A375 (cell line): Measurements from ENCODE around the gene LACC1. TPM values are rescaled to one million over a fixed set of nuclear protein-coding genes. Genes with fewer than 3 reads are reported as not detected.

Source experiments
- total RNA-seq: library from RNA; depleted of rRNA; stranded (reverse); fragments of >200 nt; shearing (Covaris generic); gene quantifications from 2 replicates; pipeline ENCODE4 v1.2.3, GENCODE V29; 2014; rRNA removed

The LACC1 gene
- total RNA-seq = 2.5 and 2.9 TPM in 2 replicates

DNA sequence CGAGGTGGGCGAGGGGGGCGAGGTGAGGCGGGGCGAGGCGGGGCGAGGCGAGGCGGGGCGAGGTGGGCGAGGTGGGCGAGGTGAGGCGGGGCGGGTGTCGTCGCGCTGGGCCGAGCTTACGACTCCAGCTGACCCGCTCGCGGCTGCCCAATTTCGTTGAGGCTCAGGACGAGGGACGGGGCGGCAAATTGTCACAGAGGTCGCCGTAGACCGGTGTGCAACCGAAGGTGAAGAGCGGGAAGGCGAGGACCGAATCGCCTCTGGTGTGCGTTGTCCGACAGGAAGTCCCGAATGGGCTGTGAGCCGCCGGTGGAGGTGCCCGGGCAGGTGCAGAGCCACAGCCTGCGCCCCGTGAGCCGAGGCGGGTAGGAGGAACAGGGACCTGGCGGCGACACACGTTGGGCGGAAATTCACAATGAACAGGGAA, at the start of gene LACC1:
TSS of gene LACC1 (plus strand) at position 150 of the 427 bp plus-strand sequence. CDS start 1,082 bp downstream, outside the sequence.

DNA sequence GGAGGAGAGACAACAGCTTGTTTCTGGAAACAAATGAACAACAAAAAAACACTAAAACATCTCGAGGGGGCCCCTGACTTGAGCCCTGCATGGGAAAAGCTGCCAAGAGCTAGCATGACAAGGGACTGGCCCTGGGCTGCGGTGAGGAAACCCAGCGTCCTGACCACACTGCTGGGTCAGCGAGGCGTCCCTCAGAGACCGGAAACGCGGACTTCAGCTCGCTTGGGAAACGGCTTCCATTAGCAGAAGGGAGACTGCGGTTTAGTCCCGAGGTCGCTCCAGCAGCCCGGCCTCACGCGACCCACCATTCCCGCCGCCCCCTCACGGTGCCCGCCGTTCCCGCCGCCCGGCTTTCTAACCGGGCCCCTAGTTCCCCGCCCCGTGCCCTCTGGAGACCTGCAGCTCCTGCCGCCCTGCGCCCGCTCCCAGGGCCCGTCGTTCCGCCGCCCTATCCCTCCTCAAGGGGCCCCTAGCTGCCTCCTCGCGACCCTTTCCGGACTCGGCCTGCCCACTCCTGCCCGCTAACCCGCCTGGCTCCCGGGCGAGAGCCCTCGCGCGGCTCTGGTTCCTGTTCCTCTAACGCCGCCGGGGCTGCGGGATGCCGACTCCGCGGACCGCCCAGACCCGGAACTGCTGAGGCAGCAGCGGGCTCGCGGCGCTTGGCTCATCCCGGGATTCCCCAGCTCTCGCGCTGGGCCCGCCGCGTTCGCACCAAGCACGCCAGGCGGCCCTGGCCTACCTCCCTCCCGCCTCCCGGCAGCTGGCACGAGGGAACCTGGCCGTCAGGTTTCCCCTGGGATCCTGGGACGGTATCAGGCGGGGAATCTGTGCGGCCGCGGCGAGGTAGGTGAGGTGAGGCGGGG, 581 bp upstream of the LACC1 start, which contains the start of gene CCDC122:
TSS of gene CCDC122 (minus strand) at position 849 of the 863 bp plus-strand sequence. CDS start 10,364 bp downstream, outside the sequence.

Other genes with a start within 250 kb of the LACC1 start
- 1.3 and 2.2 TPM in 2 replicates for gene ENOX1, start 92.9 kb upstream of the LACC1 start, total RNA-seq
- 4.8 and 5.3 TPM in 2 replicates for gene CCDC122, start 164 bp upstream of the LACC1 start, total RNA-seq